Colonic mucosa (tissue), 4 donors: ENCODE results near the gene SMAD3. TPM values are rescaled to one million over a fixed set of nuclear protein-coding genes. Genes with fewer than 3 reads are reported as not detected.

ENCODE experiments used
- DNase-seq: peaks from one replicate; pipeline ENCODE4 v3.0.0-alpha.2; 2020
- H3K27ac ChIP-seq: fragments of 200-600 bp; one replicate; pipeline ENCODE4 v1.8.0; 2021
- H3K27me3 ChIP-seq: fragments of 200-600 bp; one replicate; pipeline ENCODE4 v1.8.0; 2021
- H3K36me3 ChIP-seq: fragments of 200-600 bp; one replicate; pipeline ENCODE4 v1.8.0; 2021
- H3K4me1 ChIP-seq: fragments of 200-600 bp; one replicate; pipeline ENCODE4 v1.8.0; 2021; ENCODE audit warnings: mild to moderate bottlenecking
- H3K4me3 ChIP-seq: fragments of 200-600 bp; one replicate; pipeline ENCODE4 v1.8.0; 2021
- H3K9ac ChIP-seq, 2 donors: one replicate each; pipeline ENCODE4 v1.7.0; 2013; ENCODE audit warnings: control low read depth in 2 of 2, low read depth in 2 of 2, low read length in 2 of 2
- H3K9me3 ChIP-seq: fragments of 200-600 bp; one replicate; pipeline ENCODE4 v1.8.0; 2021
- CTCF ChIP-seq: fragments of 200-600 bp; IDR thresholded peaks from one replicate; pipeline ENCODE4 v1.8.0; 2022; ENCODE audit warnings: antibody characterized with exemption, mild to moderate bottlenecking
- intact Hi-C: fragments of 100-400 bp; cut with DNase I; formaldehyde crosslinking; loops from one replicate; pipeline ENCODE4 v1.14.1; 2022
- total RNA-seq, 2 donors: library from RNA; stranded (reverse); fragmentation: NEBNext Ultra II Directional in 1 of 2; extraction: Animal tissue kit (Norgen Biotek cat#: 25700) in 1 of 2; gene quantifications; one replicate each; pipeline ENCODE4 v1.2.1, GENCODE V29; 2021
- donor health status: healthy.
- donor health status: DM: no; HTN: no; CAD: no.
- donor health status: DM: no; HTN: no; CAD: no.

Gene SMAD3
- total RNA-seq, 2 donors from 2014 or later: 38.6 to 62.1 TPM

GRCh38 chr15:67190813-67191212 is 125.4 kb downstream of the SMAD3 start:
- no peak for TF ChIP-seq CTCF
- no peak for DNase-seq
- no peaks in the 10 kb centered on the region for H3K27me3 ChIP-seq
- no peaks in the 10 kb centered on the region for H3K9me3 ChIP-seq
- H3K36me3 ChIP-seq: no peaks in the 10 kb centered on the region
- no peak overlapping the region for H3K4me3 ChIP-seq
- no peak overlapping the region for H3K9ac ChIP-seq
- H3K4me1 ChIP-seq: no peaks in the 10 kb centered on the region
- H3K27ac ChIP-seq: no peak overlapping the region
- intact Hi-C loops: no loop called here

- no peak for TF ChIP-seq CTCF
- DNase-seq: no peak
- H3K36me3 ChIP-seq: no peaks in the 10 kb centered on the region
- no peaks in the 10 kb centered on the region for H3K4me1 ChIP-seq
- no peaks in the 10 kb centered on the region for H3K27me3 ChIP-seq
- H3K27ac ChIP-seq: no peak overlapping the region
- intact Hi-C loops: no loop called here
- H3K4me3 ChIP-seq: no peak overlapping the region
- no peaks in the 10 kb centered on the region for H3K9me3 ChIP-seq
- no peak overlapping the region for H3K9ac ChIP-seq
These were observed 126.9 kb downstream of the SMAD3 start for GRCh38 chr15:67192185-67192820.

- DNase-seq: no peak
- Histone ChIP-seq H3K4me1 (no peaks in the 10 kb centered on the region), H3K27ac (no peak overlapping the region), H3K27me3 (no peaks in the 10 kb centered on the region), H3K4me3 (no peak overlapping the region), H3K9me3 (no peaks in the 10 kb centered on the region), H3K9ac (no peak overlapping the region), H3K36me3 (no peaks in the 10 kb centered on the region)
- intact Hi-C loops: no loop called here
- TF ChIP-seq CTCF: no peak
These were observed 128.0 kb downstream of the SMAD3 start for GRCh38 chr15:67193223-67193990.

- no peak for DNase-seq
- H3K9me3 ChIP-seq: no peaks in the 10 kb centered on the region
- H3K4me1 ChIP-seq: no peaks in the 10 kb centered on the region
- no peak overlapping the region for H3K9ac ChIP-seq
- intact Hi-C loops: no loop called here
- no peak overlapping the region for H3K27ac ChIP-seq
- TF ChIP-seq CTCF: no peak
- H3K4me3 ChIP-seq: no peak overlapping the region
- no peaks in the 10 kb centered on the region for H3K36me3 ChIP-seq
- H3K27me3 ChIP-seq: no peaks in the 10 kb centered on the region
These were observed 129.0 kb downstream of the SMAD3 start for GRCh38 chr15:67194171-67195114.

- TF ChIP-seq CTCF: no peak
- no peak for DNase-seq
- Histone ChIP-seq H3K9me3 (no peaks in the 10 kb centered on the region), H3K36me3 (no peaks in the 10 kb centered on the region), H3K4me1 (no peaks in the 10 kb centered on the region), H3K4me3 (no peak overlapping the region), H3K27ac (no peak overlapping the region), H3K9ac (no peak overlapping the region), H3K27me3 (no peaks in the 10 kb centered on the region)
- intact Hi-C loops: no loop called here
These were observed 129.9 kb downstream of the SMAD3 start for GRCh38 chr15:67195305-67195704.
